Fibroblast of peridontal ligament (primary cell): ENCODE measurements around the gene TENM4.
A peak's percentile ranks its signal among the peaks of the same experiment; 100 is the strongest.

Experiments used
- DNase-seq: peaks from one replicate; pipeline ENCODE4 v3.0.0-alpha.2; 2010; ENCODE audit errors: extremely low read depth

TENM4 gene

GRCh38 chr11:78812513-78813293 is 628.1 kb downstream of the TENM4 start:
- no peak for DNase-seq

DNA sequence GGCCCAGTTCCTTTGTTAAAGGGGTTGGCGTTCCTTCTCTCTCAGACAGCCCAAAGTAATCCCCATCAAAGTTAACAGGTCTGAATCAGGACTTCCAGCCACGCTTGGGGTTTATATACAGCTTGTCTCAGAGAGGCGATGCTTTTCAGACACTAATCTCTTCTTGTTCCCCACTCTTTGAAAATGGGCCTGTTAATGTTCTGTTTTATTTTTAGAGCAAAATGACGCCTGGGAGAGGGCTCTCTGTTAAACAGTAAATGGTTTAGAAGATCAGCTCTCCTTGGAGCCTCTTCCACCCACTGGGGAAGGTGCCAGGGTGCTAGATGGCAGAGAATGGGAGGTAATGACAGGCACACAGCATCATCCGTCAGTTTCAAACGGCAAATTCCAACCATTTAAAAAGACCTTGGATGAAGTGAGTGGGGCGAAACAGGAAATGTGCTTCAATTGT is 630.2 kb downstream of the TENM4 start:
- DNase-seq, result no peak

- DNase-seq, result no peak
Measured at GRCh38 chr11:78809931-78810541, 630.8 kb downstream of the TENM4 start.

DNA sequence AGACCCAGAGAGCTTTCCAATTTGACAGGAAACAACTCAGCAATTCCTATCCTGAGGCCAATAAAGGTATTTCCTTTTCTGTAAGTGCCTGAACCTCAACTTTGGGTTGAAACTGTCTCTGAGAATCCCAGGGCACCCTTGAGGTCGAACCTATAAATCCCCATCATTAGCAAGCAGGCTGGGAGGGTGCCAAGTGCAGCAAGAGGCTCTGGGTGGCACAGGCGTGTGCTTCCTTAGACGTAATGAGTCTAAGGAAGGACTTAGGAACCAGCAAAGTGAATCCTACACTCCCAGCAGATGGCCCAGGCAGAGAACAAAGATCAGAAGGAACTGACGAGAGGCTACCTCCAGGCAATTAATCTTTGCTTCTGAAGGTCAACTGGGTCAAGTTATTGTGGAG is 631.9 kb downstream of the TENM4 start:
- DNase-seq, result no peak

DNA sequence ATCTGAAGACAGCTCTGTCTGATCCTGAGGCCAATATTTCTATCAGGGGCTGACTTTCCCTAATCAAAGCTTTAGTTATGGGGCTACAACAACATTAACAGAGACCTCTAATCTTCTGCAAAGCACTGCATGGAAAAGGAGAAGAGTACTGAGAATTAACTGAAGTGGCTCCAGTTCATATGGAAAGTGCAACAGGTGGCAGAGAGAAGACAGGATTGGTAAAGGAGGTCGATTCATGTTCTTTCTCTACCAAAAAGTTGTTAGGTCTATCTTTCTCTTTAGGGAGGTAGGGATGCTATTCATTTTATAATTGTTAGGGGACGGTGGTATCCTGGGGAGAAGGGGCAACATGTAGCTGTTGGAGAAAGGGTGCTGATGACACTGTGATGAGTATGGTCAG is 633.5 kb downstream of the TENM4 start:
- no peak for DNase-seq

DNA sequence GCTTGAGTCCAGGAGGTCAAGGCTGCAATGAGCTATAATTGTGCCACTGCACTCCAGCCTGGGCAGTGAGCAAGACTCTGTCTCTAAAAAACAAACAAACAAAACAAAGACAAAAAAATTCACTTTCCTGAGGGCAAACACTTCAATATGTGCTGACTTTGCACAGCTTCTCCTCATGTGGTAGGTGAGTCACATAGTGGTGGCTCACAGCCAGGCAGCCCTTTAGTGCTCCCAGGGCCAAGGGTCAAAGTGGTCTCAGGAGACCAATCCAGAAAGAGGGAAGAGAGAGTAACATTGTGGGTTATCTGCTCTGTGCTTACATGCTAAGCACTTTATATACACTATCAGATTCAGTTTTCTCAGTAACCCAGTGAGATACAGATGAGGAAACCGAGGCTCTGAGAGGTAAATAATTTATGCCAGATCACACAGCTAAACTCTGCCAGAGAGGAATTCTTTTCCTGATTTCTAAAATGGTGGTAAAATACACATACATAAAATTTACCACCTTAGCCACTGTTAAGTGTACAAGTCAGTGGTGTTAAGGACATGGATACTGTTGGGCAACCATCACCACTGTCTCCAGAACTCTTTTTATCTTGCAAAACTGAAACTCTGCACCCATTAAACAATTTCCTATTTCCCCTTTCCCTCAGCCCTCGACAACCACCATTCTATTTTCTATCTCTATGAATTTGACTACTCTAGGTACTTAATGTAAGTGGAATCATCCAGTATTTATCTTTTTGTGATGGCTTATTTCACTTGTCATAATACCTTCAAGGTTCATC is 634.4 kb downstream of the TENM4 start:
- DNase-seq, result no peak

DNA sequence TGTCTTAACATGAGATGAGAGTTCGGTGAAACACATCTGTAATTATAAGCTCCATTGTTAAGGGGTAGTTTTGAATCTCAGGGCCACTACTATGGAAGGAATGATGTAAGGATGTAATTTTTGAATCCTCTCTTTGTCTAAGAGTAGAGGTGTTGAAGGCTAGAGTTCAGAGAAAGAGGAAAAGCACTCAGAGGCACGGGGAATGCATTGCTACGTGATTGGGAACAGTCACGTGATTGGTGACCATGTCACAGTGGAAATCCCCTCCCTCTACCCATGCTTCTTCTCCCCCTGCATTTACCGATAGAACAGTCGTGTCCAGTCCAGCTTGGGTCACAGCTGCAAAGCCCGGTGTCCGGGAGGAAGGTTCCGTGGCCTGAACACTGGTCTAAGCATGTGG is 635.8 kb downstream of the TENM4 start:
- DNase-seq, result no peak

DNA sequence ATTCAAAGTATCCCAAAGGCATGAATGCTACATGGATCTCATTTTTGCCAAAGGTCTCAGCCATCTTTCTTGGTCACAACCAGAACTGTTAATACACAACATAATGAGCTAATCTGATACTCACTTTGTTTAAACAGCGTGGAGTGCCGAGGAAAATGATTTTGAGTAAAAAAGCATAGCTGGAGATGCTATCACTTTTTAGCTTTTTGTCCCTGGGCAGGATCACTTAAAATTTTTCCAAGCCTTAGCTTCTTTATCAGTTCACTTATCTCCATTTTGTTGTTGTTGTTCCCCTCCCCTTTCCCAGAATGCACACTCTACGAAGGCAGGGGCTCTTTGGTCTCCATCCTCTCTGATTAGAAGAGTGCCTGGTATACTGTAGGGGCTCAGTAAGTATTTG is 636.8 kb downstream of the TENM4 start:
- no peak for DNase-seq

- peak; percentile 53 for DNase-seq
Measured at GRCh38 chr11:78802058-78802761, 638.6 kb downstream of the TENM4 start.

DNA sequence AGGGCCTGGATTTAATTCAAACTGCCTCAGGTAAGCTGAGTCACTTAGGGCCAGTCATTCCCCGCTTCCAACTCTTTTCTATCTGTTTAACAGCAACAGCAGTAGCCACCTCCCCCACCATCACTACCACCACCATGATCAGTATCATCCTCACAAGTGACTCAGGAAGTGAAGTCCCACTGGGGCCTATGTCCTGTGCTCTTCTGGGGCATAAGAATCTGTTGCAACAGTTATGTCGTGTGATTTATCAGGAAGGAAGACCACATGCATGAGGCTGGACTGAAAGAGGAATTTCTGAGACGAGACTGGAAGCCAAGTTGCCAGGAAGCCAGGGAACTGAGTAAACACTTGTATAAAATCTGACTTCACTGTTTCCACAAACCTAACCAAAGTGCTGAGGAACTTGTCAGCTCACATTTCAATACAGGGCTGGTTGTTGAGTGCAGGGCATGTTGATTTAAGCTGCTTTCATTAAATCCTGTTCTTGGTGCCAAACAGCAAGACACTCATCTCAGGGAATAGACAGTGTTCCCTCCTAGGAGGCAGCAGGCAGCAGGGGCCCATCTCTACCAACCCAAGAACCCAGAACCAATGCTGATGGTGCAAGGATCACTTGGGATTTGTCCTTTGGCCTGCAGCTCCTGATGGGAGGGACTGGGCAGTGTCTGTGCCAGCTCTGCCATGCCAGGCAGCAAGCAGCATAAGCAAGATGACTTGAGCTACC is 639.5 kb downstream of the TENM4 start:
- DNase-seq, result peak; percentile 100

DNA sequence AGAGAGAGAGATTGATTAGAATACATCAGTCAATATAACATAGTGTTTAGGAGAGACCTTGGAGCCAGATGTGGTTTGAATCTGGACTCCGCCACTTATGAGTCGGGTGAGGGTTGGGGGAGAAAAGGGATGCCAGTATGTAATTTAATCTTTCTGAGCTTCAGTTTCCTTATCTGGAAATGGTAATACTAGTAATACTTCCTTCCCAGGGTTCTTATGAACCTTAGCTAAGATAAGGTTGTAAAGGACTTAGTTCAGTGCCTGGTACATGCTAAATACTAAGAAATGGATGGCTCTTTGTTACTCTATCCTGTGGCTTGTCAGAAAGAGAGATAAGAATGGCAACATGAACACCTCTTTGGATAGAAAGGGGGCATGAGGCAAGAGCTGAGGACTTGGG is 640.1 kb downstream of the TENM4 start:
- DNase-seq, result peak; percentile 50

DNA sequence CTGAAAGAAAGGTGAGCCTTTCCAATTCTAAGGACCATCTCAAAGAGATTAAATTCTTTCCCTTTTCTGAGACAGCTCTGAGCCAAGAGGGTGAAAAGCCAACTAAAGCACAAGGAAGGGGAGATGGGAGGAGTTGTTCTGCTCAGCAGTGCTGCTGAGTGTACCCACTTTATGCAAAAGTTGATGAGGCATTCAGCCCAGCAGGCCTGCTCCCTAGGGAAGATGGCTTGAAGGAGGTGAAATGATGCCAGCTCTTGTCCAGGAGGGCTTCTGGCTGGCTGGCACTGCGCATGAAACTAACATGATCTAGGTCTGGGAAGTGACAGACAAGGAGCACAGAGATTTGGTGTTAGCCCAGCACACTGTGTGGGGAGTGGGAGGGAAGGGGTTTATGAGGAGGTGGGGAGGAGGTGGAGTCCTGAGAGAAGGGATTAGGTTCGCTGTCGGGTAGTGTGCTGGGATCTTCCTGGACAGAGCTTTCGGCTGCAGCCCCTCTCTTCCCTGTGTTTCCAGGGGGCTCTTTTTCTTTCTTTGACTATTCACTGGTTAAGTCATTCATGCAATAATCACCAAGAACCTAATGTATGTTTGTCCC is 640.6 kb downstream of the TENM4 start:
- no peak for DNase-seq

DNA sequence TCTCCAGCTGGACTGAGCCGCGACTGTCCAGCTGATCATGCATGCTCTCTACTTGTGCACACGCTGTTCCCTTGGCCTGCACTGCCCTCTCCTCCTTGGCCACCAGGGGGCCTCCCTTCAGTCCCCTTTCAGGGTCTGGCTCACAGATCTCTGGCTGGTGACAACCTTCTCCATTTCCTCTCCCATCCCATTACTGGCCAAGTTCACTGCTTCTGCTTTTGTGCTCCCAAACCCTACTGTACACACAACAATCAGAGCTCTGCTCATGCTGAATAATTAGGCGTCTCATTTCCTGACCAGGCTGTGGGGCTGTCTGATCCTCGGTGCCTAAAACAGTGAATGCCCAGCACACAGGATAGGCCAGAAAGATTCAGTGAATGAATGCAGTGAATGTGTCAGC is 642.2 kb downstream of the TENM4 start:
- DNase-seq, result peak; percentile 51

- DNase-seq, result no peak
Measured at GRCh38 chr11:78797559-78797958, 643.3 kb downstream of the TENM4 start.

- peak; percentile 95 for DNase-seq
Measured at GRCh38 chr11:78796956-78797355, 643.9 kb downstream of the TENM4 start.

DNA sequence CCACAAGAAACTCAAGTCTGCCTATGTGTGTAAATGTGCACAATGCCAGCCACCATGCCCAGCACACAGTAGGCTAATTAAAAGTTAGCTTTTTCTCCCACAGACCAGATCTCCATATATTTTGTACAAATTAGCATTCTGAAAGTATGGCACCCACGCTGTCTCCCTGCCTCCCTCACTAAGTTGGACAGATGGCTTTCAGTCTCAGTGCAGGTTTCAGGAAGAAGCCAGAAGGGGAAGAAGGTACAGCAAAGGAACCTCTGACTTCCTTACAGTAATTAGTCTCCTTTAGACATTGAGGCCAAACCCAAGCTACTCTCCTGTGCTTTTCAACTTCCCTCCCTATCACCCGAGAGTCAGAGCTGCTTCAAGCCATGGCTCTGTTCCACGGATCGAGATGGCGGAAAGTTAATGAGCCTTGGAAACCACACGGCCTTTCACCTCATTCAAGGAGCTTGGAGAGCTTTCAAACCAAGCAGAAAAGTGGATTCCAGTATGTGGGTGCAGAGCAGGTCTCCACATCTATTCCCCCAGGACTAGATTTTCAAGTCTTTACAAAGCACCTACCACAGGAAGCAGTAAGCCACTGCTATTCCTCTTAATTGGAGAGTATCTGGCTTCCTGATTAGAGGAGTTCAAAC is 645.1 kb downstream of the TENM4 start:
- DNase-seq, result no peak

DNA sequence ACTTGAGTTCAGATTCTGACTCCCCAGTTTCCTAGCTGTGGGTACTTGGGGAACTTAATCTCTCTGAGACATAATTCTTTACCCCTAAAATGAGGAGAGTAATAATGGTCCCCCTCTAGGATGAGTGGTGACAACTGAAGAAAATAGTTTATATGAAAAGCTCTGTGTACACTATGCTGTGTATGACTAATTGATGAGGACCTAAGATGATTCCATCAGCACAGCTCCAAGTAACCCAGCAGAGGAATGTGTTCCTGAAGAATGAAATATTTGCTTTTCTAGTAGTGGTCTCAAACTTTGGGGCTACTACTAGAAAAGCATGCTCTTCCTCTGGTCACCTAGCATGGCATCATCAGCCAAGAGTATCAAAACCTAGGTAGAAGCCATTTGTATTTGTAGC is 648.9 kb downstream of the TENM4 start:
- no peak for DNase-seq

DNA sequence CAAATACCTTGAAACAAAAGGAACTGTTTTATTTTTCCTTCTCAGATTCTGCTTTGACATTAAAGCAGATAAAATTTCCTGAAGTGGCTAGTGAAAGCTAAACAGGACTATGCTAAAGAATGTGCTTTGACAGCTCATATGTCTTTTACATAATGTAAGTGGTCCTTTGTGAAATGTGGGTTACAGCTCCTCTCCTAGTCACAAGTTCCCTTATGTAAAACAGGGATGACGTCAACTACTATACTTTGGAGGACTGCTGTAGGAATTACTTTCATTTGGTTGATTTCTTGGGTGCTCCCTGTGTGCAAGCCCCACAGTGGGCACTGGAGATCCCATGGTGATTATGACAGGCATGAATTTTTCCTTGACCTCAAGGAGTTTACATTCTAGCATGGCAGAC is 649.6 kb downstream of the TENM4 start:
- peak; percentile 74 for DNase-seq

GRCh38 chr11:78790784-78791183 is 650.0 kb downstream of the TENM4 start:
- DNase-seq, result no peak

DNA sequence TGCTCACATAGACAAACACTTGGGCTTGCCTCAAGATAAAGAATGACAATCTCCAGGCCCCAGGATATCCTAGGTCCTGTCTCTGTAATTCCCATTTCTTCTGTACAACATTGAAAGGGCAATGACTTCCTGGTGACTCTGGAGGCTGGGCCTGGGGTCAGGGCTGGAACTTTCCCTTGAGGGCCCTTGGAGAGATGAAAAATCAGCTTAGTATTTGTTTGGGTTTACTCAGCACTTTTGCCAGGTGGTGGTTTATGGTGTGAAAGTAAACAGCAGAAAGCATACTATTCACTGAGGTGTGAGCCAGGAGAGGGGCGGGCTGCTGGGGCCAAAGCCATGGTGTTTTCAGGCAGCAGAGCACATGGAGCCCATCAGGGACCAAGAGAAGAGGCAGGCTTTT is 651.5 kb downstream of the TENM4 start:
- no peak for DNase-seq

DNA sequence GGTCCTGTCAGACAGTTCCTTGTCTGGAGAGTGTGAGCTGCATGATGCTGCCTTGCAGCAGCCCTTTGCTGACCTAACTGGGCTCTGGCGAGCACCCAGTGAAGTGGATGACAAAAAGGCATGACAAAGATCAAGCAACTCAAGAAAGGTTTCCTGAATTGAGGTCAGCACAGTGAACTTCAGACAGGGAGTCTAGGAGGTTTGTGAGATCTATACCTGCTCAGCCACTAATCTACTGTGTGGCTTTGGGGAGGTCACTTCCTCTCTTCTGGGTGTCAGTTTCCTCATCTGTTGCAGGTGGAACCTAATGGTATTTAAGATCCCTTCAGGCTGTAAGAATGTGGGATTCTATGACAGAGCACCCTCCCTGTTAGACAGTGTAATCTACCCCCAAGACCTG is 652.3 kb downstream of the TENM4 start:
- no peak for DNase-seq
